Right hindlimb (tissue), 1 donor: ENCODE results near the gene NUP153.
"Not testable (repeated sequence)": the region's sequence is repeated elsewhere in the genome, so short reads cannot be mapped to it uniquely, and the experiment has no call there.

Experiments
- DNase-seq: peaks from one replicate; pipeline ENCODE4 v3.0.0-alpha.2; 2018

The NUP153 gene

GRCh38 chr6:17706580-17707370 is at the start of gene NUP153:
Gene NUP153, minus strand, starts transcription at chr6:17706925. Its CDS starts 538 bp downstream, at chr6:17706387.
- DNase-seq: peak; percentile 99

GRCh38 chr6:17754254-17754653 is 47.5 kb upstream of the NUP153 start:
- DNase-seq: no peak

GRCh38 chr6:17745324-17745723 is 38.6 kb upstream of the NUP153 start:
- DNase-seq: not testable (repeated sequence)

GRCh38 chr6:17744757-17745308 is 38.1 kb upstream of the NUP153 start:
- not testable (repeated sequence) for DNase-seq

- no peak for DNase-seq
Observed at GRCh38 chr6:17744019-17744756, 37.5 kb upstream of the NUP153 start.

GRCh38 chr6:17741507-17741906 is 34.8 kb upstream of the NUP153 start:
- DNase-seq: peak; percentile 50

- DNase-seq: peak; percentile 31
Observed at GRCh38 chr6:17740559-17741220, 34.0 kb upstream of the NUP153 start.

GRCh38 chr6:17737704-17738252 is 31.1 kb upstream of the NUP153 start:
- no peak for DNase-seq

- not testable (repeated sequence) for DNase-seq
Observed at GRCh38 chr6:17735311-17735710, 28.6 kb upstream of the NUP153 start.

- DNase-seq: no peak
Observed at GRCh38 chr6:17730078-17730704, 23.5 kb upstream of the NUP153 start.

- DNase-seq: no peak
Observed at GRCh38 chr6:17729223-17730077, 22.7 kb upstream of the NUP153 start.

- DNase-seq: no peak
Observed at GRCh38 chr6:17728551-17729222, 22.0 kb upstream of the NUP153 start.

- DNase-seq: peak; percentile 62
Observed at GRCh38 chr6:17725083-17725482, 18.4 kb upstream of the NUP153 start.

GRCh38 chr6:17724341-17724740 is 17.6 kb upstream of the NUP153 start:
- DNase-seq: no peak

GRCh38 chr6:17721671-17722070 is 14.9 kb upstream of the NUP153 start:
- DNase-seq: no peak

- no peak for DNase-seq
Observed at GRCh38 chr6:17719323-17720041, 12.8 kb upstream of the NUP153 start.

- no peak for DNase-seq
Observed at GRCh38 chr6:17716221-17716620, 9.5 kb upstream of the NUP153 start.

GRCh38 chr6:17714879-17715851 is 8.4 kb upstream of the NUP153 start:
- DNase-seq: no peak

GRCh38 chr6:17714177-17714576 is 7.5 kb upstream of the NUP153 start:
- DNase-seq: no peak
